ENCODE results near the gene HSPA9. TPM values are rescaled to one million over a fixed set of nuclear protein-coding genes. Genes with fewer than 3 reads are reported as not detected.

Gene HSPA9
- total and polyA plus RNA-seq, 4 donors, result 77.8 to 194 (median 147) TPM

DNA sequence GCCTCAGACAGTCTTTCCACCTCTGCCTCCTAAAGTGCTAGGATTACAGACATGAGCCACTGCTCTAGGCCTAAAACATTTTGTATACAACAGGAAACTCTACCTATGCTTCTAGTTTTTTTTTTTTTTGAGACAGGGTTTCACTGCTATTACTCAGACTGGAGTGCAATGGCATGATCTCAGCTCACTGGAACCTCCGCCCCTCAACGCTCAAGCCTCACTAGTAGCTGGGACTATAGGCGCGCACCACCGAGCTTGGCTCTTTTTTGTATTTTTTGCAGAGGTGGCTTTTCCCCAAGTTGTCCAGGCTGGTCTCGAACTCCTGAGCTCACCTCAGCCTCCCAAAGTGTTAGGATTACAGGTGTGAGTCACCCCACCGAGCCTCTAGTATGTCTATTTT is 5.4 kb downstream of the HSPA9 start:
- DNase-seq (no peak), ATAC-seq (ENCODE audit: insufficient read depth, low FRiP score) (no peak)
- H3K27ac ChIP-seq (ENCODE audit: low read depth in 1 of 2, low read length in 1 of 2), result no peak overlapping the region
- peaks cover 0 to 11% (median 4%) of the 10 kb centered on the region in 5 donors for H3K4me1 ChIP-seq (ENCODE audit: control insufficient read depth in 5 of 5, insufficient read depth in 5 of 5, low read length in 5 of 5)
- no peaks in the 10 kb centered on the region for H3K27me3 ChIP-seq (ENCODE audit: control insufficient read depth in 3 of 3, insufficient read depth in 3 of 3, low read length in 2 of 3)
- H3K36me3 ChIP-seq (ENCODE audit: control insufficient read depth in 4 of 4, insufficient read depth in 4 of 4, low read length in 4 of 4), result peaks cover 42 to 68% (median 53%) of the 10 kb centered on the region in 4 donors
- TF ChIP-seq, protein P1, sequence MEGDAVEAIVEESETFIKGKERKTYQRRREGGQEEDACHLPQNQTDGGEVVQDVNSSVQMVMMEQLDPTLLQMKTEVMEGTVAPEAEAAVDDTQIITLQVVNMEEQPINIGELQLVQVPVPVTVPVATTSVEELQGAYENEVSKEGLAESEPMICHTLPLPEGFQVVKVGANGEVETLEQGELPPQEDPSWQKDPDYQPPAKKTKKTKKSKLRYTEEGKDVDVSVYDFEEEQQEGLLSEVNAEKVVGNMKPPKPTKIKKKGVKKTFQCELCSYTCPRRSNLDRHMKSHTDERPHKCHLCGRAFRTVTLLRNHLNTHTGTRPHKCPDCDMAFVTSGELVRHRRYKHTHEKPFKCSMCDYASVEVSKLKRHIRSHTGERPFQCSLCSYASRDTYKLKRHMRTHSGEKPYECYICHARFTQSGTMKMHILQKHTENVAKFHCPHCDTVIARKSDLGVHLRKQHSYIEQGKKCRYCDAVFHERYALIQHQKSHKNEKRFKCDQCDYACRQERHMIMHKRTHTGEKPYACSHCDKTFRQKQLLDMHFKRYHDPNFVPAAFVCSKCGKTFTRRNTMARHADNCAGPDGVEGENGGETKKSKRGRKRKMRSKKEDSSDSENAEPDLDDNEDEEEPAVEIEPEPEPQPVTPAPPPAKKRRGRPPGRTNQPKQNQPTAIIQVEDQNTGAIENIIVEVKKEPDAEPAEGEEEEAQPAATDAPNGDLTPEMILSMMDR (IDR thresholded peaks at IDR 0.05; ENCODE audit: control extremely low read depth, extremely low read depth), result no peak
- H3K9ac ChIP-seq (ENCODE audit: insufficient read depth in 1 of 2, low read length in 2 of 2), result no peak overlapping the region
- H3K4me3 ChIP-seq, result no peak overlapping the region
- H3K9me3 ChIP-seq (ENCODE audit: control insufficient read depth in 4 of 4, insufficient read depth in 3 of 4, low read length in 3 of 4), result no peaks in the 10 kb centered on the region
- 96 to 98% methylated on average over 7 of the region's 7 CpGs for WGBS, 2 donors

GRCh38 chr5:138568061-138568824 is 7.0 kb downstream of the HSPA9 start:
- TF ChIP-seq, protein P1 (IDR thresholded peaks at IDR 0.05; ENCODE audit: control extremely low read depth, extremely low read depth), result no peak
- Histone ChIP-seq H3K9ac (ENCODE audit: insufficient read depth in 1 of 2, low read length in 2 of 2) (no peak overlapping the region), H3K27me3 (ENCODE audit: control insufficient read depth in 3 of 3, insufficient read depth in 3 of 3, low read length in 2 of 3) (no peaks in the 10 kb centered on the region), H3K9me3 (ENCODE audit: control insufficient read depth in 4 of 4, insufficient read depth in 3 of 4, low read length in 3 of 4) (no peaks in the 10 kb centered on the region), H3K4me3 (no peak overlapping the region), H3K36me3 (ENCODE audit: control insufficient read depth in 4 of 4, insufficient read depth in 4 of 4, low read length in 4 of 4) (peaks cover 41 to 74% (median 59%) of the 10 kb centered on the region in 4 donors), H3K4me1 (ENCODE audit: control insufficient read depth in 5 of 5, insufficient read depth in 5 of 5, low read length in 5 of 5) (no peaks in the 10 kb centered on the region), H3K27ac (ENCODE audit: low read depth in 1 of 2, low read length in 1 of 2) (no peak overlapping the region)
- DNase-seq, result no peak
- WGBS, 2 donors, result 89 to 90% methylated on average over 16 of the region's 16 CpGs
- ATAC-seq (ENCODE audit: insufficient read depth, low FRiP score), result no peak

DNA sequence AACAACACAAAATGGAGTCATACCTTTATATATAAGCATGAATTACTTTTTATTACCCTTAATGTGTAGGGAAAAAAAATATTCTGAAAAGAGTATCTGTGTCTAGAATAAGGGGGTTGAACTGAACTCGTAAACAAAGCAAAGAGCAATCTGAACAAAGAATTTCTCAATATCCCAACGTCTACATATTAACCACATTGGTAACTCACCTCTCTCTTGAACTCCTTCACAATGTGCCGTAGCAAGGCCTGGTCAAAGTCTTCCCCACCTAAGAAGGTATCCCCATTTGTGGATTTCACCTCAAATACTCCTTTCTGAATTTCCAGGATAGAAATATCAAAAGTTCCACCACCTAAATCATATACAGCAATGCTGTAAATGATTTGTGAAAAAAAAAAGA is 8.4 kb downstream of the HSPA9 start:
- Histone ChIP-seq H3K4me1 (ENCODE audit: control insufficient read depth in 5 of 5, insufficient read depth in 5 of 5, low read length in 5 of 5) (no peaks in the 10 kb centered on the region), H3K9ac (ENCODE audit: insufficient read depth in 1 of 2, low read length in 2 of 2) (no peak overlapping the region), H3K9me3 (ENCODE audit: control insufficient read depth in 4 of 4, insufficient read depth in 3 of 4, low read length in 3 of 4) (no peaks in the 10 kb centered on the region), H3K27ac (ENCODE audit: low read depth in 1 of 2, low read length in 1 of 2) (no peak overlapping the region), H3K27me3 (ENCODE audit: control insufficient read depth in 3 of 3, insufficient read depth in 3 of 3, low read length in 2 of 3) (no peaks in the 10 kb centered on the region), H3K4me3 (no peak overlapping the region), H3K36me3 (ENCODE audit: control insufficient read depth in 4 of 4, insufficient read depth in 4 of 4, low read length in 4 of 4) (peaks cover 38 to 65% (median 52%) of the 10 kb centered on the region in 4 donors)
- WGBS, 2 donors, result 47 to 73% methylated on average over 3 of the region's 3 CpGs
- no peak for DNase-seq
- ATAC-seq (ENCODE audit: insufficient read depth, low FRiP score), result no peak
- TF ChIP-seq, protein P1 (IDR thresholded peaks at IDR 0.05; ENCODE audit: control extremely low read depth, extremely low read depth), result no peak

Data from lung (tissue), 12 donors.